ENCODE measurements around the gene CD200R1L.

CD200R1L gene

DNA sequence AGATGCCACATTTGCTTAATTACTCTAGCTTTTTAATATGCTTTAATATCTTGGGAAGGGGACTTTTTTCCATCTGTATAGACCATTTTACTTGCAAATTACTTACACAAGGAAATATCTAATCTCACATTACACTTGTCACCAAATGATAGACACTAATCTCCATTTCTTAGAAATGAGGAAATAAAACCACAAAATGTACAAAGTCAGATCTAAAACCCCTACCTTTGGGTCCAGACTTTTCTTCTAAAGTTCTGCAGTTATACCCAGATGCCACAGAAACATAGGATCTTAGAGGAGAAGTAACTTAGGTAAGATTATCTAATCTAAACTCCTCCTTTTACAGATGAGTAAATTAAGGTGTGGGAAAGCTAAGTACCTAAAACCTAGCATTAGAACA is 44.3 kb downstream of the CD200R1L start:
- Mint-ChIP-seq H3K36me3 (ENCODE audit: insufficient read depth) (peaks cover 2% of the 10 kb centered on the region), H3K4me3 (no peak overlapping the region), H3K27ac (ENCODE audit: low read depth) (no peak overlapping the region), H3K4me1 (peaks cover 7% of the 10 kb centered on the region), H3K27me3 (no peaks in the 10 kb centered on the region), H3K9me3 (no peaks in the 10 kb centered on the region)
- no peak for DNase-seq (ENCODE audit: low spot score in 2 of 2)
- no peak for ATAC-seq (replicated peaks; ENCODE audit: extremely low read depth, poor library complexity, severe bottlenecking)

DNA sequence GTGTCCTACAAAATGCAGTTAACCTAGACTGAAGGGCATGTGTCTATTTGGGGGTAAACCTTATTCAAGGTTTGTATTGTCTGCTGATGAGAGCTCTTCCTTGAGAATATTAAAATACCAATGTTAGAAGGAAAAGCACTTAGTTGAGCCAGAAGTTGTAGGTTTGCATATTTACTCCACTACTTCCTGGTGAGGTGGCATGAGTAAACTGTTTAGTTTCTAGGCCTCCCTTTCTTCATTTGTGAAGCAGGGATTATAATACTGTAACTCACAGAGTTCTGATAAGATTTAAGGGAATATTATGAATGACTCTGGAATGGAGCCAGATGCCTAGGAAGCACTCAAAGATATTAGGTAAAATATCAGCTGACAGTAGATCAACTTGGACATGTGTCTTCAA is 46.7 kb downstream of the CD200R1L start:
- Mint-ChIP-seq H3K4me3 (no peak overlapping the region), H3K4me1 (peaks cover 7% of the 10 kb centered on the region), H3K27me3 (no peaks in the 10 kb centered on the region), H3K27ac (ENCODE audit: low read depth) (no peak overlapping the region), H3K36me3 (ENCODE audit: insufficient read depth) (peaks cover 2% of the 10 kb centered on the region), H3K9me3 (no peaks in the 10 kb centered on the region)
- DNase-seq (ENCODE audit: low spot score in 2 of 2) (no peak), ATAC-seq (replicated peaks; ENCODE audit: extremely low read depth, poor library complexity, severe bottlenecking) (no peak)

DNA sequence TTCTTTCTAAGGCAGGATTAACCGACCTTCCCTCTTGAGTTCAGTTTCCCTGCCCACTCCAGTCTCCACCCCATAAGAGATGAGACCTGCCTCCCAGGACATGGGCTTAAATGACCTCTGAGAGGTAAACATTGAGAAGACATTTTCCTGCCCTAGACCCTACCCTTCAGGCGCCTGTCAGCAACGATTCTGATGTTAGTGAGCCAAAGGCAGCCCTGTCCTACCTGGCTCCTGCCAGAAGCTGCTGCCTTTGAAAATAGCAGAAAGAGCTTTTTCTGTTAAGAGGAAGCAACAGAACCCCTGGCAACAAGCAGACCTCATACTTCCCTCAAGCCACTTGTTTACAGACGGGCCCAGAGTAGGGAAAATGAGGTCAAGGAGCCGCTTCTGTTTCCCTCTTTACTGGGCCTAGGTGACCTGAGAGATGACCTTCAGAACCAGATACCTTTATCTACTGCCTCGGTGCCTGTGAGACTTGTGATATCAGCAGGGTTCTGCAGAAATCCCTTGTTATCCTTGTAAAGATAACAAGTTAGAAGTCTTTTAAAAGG is 52.0 kb downstream of the CD200R1L start:
- Mint-ChIP-seq H3K27ac (ENCODE audit: low read depth) (no peak overlapping the region), H3K27me3 (no peaks in the 10 kb centered on the region), H3K9me3 (no peaks in the 10 kb centered on the region), H3K36me3 (ENCODE audit: insufficient read depth) (no peaks in the 10 kb centered on the region), H3K4me3 (no peak overlapping the region), H3K4me1 (no peaks in the 10 kb centered on the region)
- ATAC-seq (replicated peaks; ENCODE audit: extremely low read depth, poor library complexity, severe bottlenecking) (no peak), DNase-seq (ENCODE audit: low spot score in 2 of 2) (no peak)

DNA sequence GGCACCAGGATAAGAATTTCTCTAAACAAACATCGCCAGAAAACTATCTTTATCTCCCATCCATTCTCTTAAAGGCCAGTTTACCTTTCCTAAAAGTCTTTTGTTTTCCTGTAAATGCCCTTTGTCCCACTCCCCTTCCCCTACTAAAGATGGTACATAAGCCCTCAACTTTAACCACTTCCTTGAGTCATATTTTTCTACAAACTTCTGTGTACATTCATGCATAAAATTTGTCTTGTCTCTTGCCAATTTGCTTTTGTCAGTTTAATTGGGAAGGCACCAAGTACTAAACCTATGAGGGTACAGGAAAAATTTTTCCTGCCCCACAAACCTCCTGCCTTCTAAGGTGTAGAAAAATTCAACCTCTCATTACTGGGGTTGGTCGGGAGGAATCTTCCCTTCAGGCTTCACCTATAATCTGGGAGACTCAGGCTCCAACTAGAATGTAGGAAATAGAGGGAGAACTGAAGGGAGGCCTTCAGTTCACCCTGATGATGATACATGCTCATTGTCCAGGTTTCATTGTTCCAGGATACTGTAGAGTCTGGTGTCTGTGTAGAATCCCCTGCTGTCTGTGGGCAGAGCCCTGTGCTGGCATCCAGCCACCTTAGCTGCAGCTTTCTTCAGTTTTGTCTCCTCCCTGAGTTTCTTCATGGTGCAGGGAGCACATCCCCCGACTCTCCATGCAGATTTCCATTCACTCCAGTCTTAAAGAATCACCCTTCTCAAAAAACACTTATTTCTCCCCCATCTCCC is 53.2 kb downstream of the CD200R1L start:
- DNase-seq (ENCODE audit: low spot score in 2 of 2), result no peak
- Mint-ChIP-seq H3K36me3 (ENCODE audit: insufficient read depth) (no peaks in the 10 kb centered on the region), H3K27ac (ENCODE audit: low read depth) (no peak overlapping the region), H3K4me1 (no peaks in the 10 kb centered on the region), H3K27me3 (no peaks in the 10 kb centered on the region), H3K9me3 (no peaks in the 10 kb centered on the region), H3K4me3 (no peak overlapping the region)
- ATAC-seq (replicated peaks; ENCODE audit: extremely low read depth, poor library complexity, severe bottlenecking), result no peak

DNA sequence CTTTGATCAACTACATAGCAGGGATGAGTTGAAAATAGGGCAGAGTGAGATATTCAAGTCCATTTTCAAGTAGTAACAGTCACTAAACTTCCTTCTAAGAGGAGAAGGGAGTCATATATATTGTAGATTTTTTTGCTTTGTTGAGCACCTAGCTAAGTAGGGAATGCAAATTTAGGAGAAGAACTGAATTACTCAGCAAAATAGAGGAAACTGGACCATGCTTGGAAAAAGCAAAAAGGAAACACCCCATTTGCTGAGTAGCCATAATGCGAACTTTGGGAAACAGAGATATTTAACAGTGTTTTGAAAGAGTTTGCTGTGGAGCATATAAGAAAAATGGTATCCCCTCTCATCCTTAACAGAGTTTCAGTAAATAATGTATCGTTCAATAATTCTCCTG is 54.9 kb downstream of the CD200R1L start:
- Mint-ChIP-seq H3K4me1 (no peaks in the 10 kb centered on the region), H3K9me3 (no peaks in the 10 kb centered on the region), H3K36me3 (ENCODE audit: insufficient read depth) (no peaks in the 10 kb centered on the region), H3K27ac (ENCODE audit: low read depth) (no peak overlapping the region), H3K4me3 (no peak overlapping the region), H3K27me3 (no peaks in the 10 kb centered on the region)
- DNase-seq (ENCODE audit: low spot score in 2 of 2) (no peak), ATAC-seq (replicated peaks; ENCODE audit: extremely low read depth, poor library complexity, severe bottlenecking) (no peak)

DNA sequence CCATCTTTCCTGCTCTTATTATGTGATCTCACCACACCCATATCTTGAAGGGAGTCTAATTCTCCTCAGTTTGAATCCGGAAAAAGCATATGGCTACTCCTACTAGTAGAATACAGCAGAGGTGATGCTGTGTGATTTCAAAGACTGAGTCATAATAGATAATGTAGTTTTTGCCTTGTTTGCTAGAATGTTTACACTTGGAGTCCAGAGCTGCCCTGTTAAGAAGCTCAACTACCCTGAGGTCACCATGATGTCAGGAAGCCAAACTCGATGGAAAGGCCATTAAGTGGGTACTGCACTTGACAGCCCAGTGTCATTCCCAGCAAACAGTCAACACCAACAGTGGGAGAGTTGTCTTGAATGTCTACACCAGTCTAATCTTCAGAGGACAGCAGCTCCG is 56.9 kb downstream of the CD200R1L start:
- no peaks in the 10 kb centered on the region for H3K27me3 Mint-ChIP-seq
- H3K27ac Mint-ChIP-seq (ENCODE audit: low read depth), result no peak overlapping the region
- ATAC-seq (replicated peaks; ENCODE audit: extremely low read depth, poor library complexity, severe bottlenecking) (no peak), DNase-seq (ENCODE audit: low spot score in 2 of 2) (no peak)
- no peaks in the 10 kb centered on the region for H3K4me1 Mint-ChIP-seq
- no peak overlapping the region for H3K4me3 Mint-ChIP-seq
- H3K9me3 Mint-ChIP-seq, result no peaks in the 10 kb centered on the region
- no peaks in the 10 kb centered on the region for H3K36me3 Mint-ChIP-seq (ENCODE audit: insufficient read depth)

DNA sequence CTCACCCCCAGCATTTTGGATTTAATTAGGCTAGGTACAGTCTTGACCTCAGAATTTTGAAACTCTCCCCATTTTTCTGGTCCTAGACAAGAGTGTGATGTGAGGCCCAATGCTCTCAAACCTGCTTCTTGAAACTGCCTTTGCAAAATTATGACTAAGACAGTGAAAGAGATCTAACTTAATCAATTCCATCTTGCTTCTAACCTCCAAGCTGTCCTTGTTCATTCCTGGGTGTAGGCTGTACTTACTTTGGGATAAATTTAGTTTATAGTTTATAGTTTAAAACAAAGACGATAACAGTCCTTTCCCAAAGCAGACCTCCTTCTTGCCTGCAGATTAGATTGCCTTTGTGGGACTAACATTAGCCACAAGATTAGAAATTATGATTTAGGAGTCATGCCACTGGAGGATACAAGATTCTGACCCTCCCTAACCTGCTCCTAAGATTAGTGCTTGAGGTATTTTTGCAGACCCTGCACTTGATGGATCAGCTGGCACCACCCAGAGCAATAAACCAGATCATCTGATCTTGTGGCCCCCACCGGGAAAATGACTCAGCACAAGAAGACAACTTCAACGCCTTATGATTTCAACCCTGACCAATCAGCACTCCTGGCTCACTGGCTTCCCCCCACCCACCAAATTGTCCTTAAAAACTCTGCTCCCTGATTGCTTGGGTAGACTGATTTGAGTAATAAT is 59.6 kb downstream of the CD200R1L start:
- Mint-ChIP-seq H3K27me3 (no peaks in the 10 kb centered on the region), H3K36me3 (ENCODE audit: insufficient read depth) (no peaks in the 10 kb centered on the region), H3K9me3 (no peaks in the 10 kb centered on the region), H3K27ac (ENCODE audit: low read depth) (no peak overlapping the region), H3K4me1 (no peaks in the 10 kb centered on the region), H3K4me3 (no peak overlapping the region)
- ATAC-seq (replicated peaks; ENCODE audit: extremely low read depth, poor library complexity, severe bottlenecking), result no peak
- no peak for DNase-seq (ENCODE audit: low spot score in 2 of 2)

DNA sequence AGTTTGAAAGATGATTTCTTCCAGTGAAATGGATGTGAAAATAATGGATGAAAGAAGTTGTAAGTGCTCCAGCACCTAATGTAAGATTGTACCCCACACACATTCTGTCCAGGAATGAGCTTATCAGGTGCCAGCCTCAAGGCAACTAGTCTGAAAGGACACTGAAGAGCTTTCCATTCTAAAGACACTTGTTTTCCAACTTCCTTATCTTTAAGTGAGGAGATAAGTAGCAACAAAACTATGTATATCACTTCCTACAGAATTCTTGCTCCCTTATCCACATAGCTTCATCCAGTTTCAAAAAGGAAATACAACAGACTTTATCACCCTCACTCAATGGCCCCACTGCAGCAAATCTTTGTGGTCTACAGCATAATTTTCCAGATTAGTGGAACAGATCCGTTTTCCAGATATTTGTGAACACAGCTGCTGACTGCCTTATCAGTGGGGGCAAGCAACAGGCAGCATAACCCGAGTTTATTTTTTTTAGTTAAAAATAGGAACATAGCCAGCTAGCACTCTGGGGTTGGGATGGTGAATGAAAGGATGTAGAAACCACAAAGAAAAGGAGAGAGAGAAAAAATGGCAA is 60.6 kb downstream of the CD200R1L start:
- H3K4me3 Mint-ChIP-seq, result no peak overlapping the region
- DNase-seq (ENCODE audit: low spot score in 2 of 2), result no peak
- H3K9me3 Mint-ChIP-seq, result no peaks in the 10 kb centered on the region
- no peaks in the 10 kb centered on the region for H3K27me3 Mint-ChIP-seq
- H3K27ac Mint-ChIP-seq (ENCODE audit: low read depth), result no peak overlapping the region
- H3K4me1 Mint-ChIP-seq, result no peaks in the 10 kb centered on the region
- ATAC-seq (replicated peaks; ENCODE audit: extremely low read depth, poor library complexity, severe bottlenecking), result no peak
- H3K36me3 Mint-ChIP-seq (ENCODE audit: insufficient read depth), result no peaks in the 10 kb centered on the region

DNA sequence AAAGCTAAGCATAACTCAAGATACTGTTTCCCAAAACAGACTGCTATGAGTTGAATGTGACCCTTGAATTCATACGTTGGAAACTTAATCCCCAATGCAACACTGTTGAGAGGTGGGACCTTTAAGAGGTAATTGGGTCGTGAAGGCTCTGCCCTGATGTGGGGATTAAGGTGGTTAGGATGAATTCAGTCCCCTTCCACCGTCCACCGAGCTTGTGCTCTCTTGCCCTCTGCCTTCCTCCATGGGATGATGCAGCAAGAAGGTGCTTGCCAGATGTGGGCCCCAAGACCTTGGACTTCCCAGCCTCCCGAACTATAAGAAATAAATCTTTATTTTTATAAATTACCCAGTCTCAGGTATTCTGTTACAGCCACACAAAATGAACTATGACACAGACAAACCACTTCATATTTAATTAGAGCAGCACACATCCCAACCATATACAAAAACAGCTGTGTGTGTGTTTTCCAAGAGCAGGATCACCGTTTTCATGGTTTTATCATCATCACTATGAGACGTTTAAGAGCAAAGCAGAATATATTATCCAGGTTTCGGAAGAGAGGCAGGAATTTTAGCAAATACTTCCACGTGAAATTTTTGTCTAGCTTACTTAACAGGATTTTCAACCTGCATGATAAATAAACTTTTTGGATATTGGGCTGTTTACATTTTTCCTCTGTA is 61.2 kb downstream of the CD200R1L start:
- Mint-ChIP-seq H3K4me3 (no peak overlapping the region), H3K9me3 (no peaks in the 10 kb centered on the region), H3K36me3 (ENCODE audit: insufficient read depth) (no peaks in the 10 kb centered on the region), H3K27ac (ENCODE audit: low read depth) (no peak overlapping the region), H3K27me3 (no peaks in the 10 kb centered on the region), H3K4me1 (no peaks in the 10 kb centered on the region)
- DNase-seq (ENCODE audit: low spot score in 2 of 2) (no peak), ATAC-seq (replicated peaks; ENCODE audit: extremely low read depth, poor library complexity, severe bottlenecking) (no peak)

DNA sequence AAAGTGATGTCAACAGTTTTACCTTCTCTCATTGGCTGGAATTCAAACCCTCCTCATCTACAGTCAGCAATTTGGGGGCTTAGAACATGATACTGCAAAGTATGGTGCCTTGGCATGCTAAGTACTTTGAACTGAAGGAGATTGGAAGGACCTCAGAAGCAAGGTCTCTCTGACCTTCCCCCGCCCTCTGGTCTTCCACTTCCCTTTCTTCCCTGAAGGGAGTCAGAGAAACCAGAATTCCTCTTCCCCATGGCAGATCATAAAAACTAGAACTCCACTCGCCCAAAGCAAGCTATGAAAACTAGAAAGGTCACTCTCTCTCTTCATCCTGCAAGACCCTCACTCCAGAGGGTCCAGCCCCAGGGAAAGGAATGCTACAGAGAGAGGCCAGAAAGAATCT is 64.2 kb downstream of the CD200R1L start:
- Mint-ChIP-seq H3K27me3 (no peaks in the 10 kb centered on the region), H3K9me3 (no peaks in the 10 kb centered on the region), H3K36me3 (ENCODE audit: insufficient read depth) (no peaks in the 10 kb centered on the region), H3K27ac (ENCODE audit: low read depth) (no peak overlapping the region), H3K4me1 (no peaks in the 10 kb centered on the region), H3K4me3 (no peak overlapping the region)
- DNase-seq (ENCODE audit: low spot score in 2 of 2), result no peak
- no peak for ATAC-seq (replicated peaks; ENCODE audit: extremely low read depth, poor library complexity, severe bottlenecking)

DNA sequence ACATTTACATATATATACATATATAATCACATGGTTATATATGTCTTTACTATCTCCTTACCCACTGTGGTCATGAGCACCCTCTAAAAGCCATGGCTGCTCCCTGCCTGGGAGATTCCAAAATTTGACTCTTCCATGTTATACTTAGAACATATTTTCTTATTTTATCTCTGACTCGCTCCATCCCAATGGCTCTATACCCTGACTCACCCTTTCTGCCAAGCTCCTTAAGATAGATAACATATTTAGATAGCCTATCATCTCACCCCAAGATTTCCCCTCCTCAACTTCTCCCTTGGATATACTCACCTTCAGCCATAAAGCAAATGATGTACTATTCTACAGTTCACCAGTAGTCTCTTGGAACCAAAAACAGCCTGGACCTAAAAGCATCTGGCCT is 65.1 kb downstream of the CD200R1L start:
- no peaks in the 10 kb centered on the region for H3K27me3 Mint-ChIP-seq
- ATAC-seq (replicated peaks; ENCODE audit: extremely low read depth, poor library complexity, severe bottlenecking), result no peak
- no peaks in the 10 kb centered on the region for H3K4me1 Mint-ChIP-seq
- no peak for DNase-seq (ENCODE audit: low spot score in 2 of 2)
- H3K36me3 Mint-ChIP-seq (ENCODE audit: insufficient read depth), result no peaks in the 10 kb centered on the region
- no peak overlapping the region for H3K4me3 Mint-ChIP-seq
- no peak overlapping the region for H3K27ac Mint-ChIP-seq (ENCODE audit: low read depth)
- no peaks in the 10 kb centered on the region for H3K9me3 Mint-ChIP-seq

DNA sequence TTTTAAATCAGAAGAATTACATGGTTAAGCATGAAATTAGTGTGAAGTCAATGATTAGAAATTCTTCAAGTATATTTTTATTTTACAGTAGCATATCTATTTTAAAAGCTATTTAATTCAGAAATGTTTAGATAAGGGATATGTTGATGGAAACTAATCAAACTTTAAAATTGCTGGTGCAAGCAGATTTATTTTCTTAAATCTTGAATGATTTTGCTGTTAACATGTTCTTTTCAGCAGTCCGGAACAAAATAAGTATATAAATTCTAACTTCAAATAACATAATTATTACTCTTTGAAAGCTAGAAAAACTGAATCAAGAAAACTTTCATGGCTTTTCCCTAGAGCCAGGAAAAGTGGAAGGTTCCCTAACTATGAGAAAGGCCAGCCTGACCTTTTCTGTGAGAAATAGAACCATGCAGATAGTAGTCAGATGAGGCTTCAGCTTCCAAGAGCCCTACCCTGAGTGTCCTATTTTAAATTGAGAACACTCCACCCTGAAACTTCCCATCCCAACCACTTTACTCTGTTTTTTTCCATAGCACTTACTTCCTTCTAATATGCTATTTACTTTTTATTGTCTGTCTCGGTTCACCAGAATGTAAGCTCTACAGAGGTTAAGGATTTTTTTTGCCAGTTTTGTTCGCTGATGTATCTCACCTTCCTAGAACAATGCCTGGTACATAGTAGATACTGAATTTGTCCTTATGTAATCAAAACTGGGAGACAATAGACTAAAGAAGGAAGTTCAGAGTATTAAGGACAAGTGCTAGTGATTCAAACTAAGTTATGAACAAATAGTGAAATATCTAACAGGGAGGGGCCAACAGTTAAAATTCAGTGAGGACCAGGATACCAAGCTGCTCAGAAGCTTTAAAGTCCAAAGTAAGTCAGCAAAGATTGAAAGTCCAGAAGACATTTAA is 66.8 kb downstream of the CD200R1L start:
- H3K27me3 Mint-ChIP-seq, result no peaks in the 10 kb centered on the region
- DNase-seq (ENCODE audit: low spot score in 2 of 2) (no peak), ATAC-seq (replicated peaks; ENCODE audit: extremely low read depth, poor library complexity, severe bottlenecking) (no peak)
- no peaks in the 10 kb centered on the region for H3K36me3 Mint-ChIP-seq (ENCODE audit: insufficient read depth)
- no peaks in the 10 kb centered on the region for H3K9me3 Mint-ChIP-seq
- H3K4me3 Mint-ChIP-seq, result no peak overlapping the region
- H3K4me1 Mint-ChIP-seq, result peaks cover 10% of the 10 kb centered on the region
- H3K27ac Mint-ChIP-seq (ENCODE audit: low read depth), result no peak overlapping the region
